Prostate gland (tissue), 2 donors: ENCODE data around the gene HOXA3.

Experiments used
- POLR2A ChIP-seq: fragments of 450-650 bp; IDR thresholded peaks from one replicate; pipeline ENCODE4 v1.6.1; 2016; ENCODE audit warnings: antibody characterized with exemption, mild to moderate bottlenecking
- TF ChIP-seq, protein P1 (sequence below), 4 experiments: fragments of 200-600 bp in 2 of 4; fragments of 450-650 bp in 2 of 4; sonication (generic) in 2 of 4; IDR thresholded peaks; 1 replicate in 3 of 4; 2 replicates in 1 of 4; pipeline ENCODE4 v1.5.1; 2016 to 2019; ENCODE audit warnings: antibody characterized with exemption in 4 of 4, mild to moderate bottlenecking in 2 of 4, moderate library complexity in 2 of 4

DNA sequence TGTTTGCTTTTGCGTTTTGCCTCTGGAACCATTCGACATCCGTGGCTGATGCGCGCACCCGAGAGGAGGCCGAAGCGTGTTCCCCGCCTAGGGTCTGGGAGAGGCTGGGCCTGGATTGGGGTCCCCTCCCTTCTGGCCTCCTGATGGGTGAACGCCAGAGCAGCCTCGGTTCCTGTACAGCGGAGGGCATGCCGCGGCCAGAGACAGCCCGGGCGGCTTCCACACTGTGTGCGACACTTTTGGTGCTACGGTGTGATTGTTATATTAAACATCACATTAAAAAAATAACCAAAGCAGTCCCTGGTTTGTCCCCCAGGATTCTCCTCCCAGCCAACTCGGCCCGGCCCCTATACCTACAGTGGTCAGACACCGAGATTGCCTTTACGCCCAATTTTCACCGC, 7.8 kb upstream of the HOXA3 start:
- no peak for TF ChIP-seq POLR2A
- TF ChIP-seq, protein P1, sequence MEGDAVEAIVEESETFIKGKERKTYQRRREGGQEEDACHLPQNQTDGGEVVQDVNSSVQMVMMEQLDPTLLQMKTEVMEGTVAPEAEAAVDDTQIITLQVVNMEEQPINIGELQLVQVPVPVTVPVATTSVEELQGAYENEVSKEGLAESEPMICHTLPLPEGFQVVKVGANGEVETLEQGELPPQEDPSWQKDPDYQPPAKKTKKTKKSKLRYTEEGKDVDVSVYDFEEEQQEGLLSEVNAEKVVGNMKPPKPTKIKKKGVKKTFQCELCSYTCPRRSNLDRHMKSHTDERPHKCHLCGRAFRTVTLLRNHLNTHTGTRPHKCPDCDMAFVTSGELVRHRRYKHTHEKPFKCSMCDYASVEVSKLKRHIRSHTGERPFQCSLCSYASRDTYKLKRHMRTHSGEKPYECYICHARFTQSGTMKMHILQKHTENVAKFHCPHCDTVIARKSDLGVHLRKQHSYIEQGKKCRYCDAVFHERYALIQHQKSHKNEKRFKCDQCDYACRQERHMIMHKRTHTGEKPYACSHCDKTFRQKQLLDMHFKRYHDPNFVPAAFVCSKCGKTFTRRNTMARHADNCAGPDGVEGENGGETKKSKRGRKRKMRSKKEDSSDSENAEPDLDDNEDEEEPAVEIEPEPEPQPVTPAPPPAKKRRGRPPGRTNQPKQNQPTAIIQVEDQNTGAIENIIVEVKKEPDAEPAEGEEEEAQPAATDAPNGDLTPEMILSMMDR (IDR thresholded peaks at IDR 0.05), result no peak
